Astrocyte (in vitro differentiated cells and primary cell): ENCODE results near the gene CSPG5. TPM values are rescaled to one million over a fixed set of nuclear protein-coding genes. Genes with fewer than 3 reads are reported as not detected.

Experiments used
- DNase-seq: peaks from one replicate; pipeline ENCODE4 v3.0.0-alpha.2; 2010; ENCODE audit warnings: low read depth
- FAIRE-seq: peaks from 2 replicates; lab custom pipeline; 2011; peaks lifted over from hg19 to GRCh38; lab: Jason Lieb, UNC
- H2AFZ ChIP-seq: 2 replicates; pipeline ENCODE4 v1.6.0; 2012; ENCODE audit warnings: low read depth, low read length, inconsistent platforms
- H3K27ac ChIP-seq: 2 replicates; pipeline ENCODE4 v1.5.1; 2011; ENCODE audit warnings: low read depth, low read length, inconsistent platforms
- H3K27me3 ChIP-seq: 2 replicates; pipeline ENCODE4 v1.6.0; 2011; ENCODE audit warnings: low read length, inconsistent platforms; ENCODE audit not compliant: insufficient read depth
- H3K36me3 ChIP-seq: 2 replicates; pipeline ENCODE4 v1.5.1; 2011; ENCODE audit warnings: low read length, inconsistent platforms; ENCODE audit not compliant: insufficient read depth
- H3K4me1 ChIP-seq: 2 replicates; pipeline ENCODE4 v1.5.1; 2011; ENCODE audit warnings: low read length, inconsistent platforms; ENCODE audit not compliant: insufficient read depth
- H3K4me2 ChIP-seq: 2 replicates; pipeline ENCODE4 v1.6.0; 2012; ENCODE audit warnings: low read length, inconsistent platforms
- H3K4me3 ChIP-seq: 2 replicates; pipeline ENCODE4 v1.5.1; 2011; ENCODE audit warnings: low read depth, mild to moderate bottlenecking, low read length, inconsistent platforms; ENCODE audit not compliant: insufficient read depth
- H3K79me2 ChIP-seq: 2 replicates; pipeline ENCODE4 v1.6.0; 2012; ENCODE audit warnings: mild to moderate bottlenecking, low read length, inconsistent platforms; ENCODE audit not compliant: insufficient read depth
- H3K9ac ChIP-seq: 2 replicates; pipeline ENCODE4 v1.6.0; 2012; ENCODE audit warnings: mild to moderate bottlenecking, low read length, inconsistent platforms
- H3K9me3 ChIP-seq: 2 replicates; pipeline ENCODE4 v1.5.1; 2012; ENCODE audit warnings: low read depth, mild to moderate bottlenecking, low read length, inconsistent platforms; ENCODE audit not compliant: insufficient read depth
- H4K20me1 ChIP-seq: 2 replicates; pipeline ENCODE4 v1.6.0; 2012; ENCODE audit warnings: low read length, inconsistent platforms; ENCODE audit not compliant: insufficient read depth
- H3K27ac Mint-ChIP-seq: one replicate; pipeline ENCODE4 v1.8.0; 2021; ENCODE audit warnings: mild to moderate bottlenecking, mixed read lengths; ENCODE audit not compliant: unreplicated experiment
- H3K27me3 Mint-ChIP-seq: one replicate; pipeline ENCODE4 v1.8.0; 2021; ENCODE audit warnings: low read depth, mixed read lengths; ENCODE audit not compliant: unreplicated experiment
- H3K36me3 Mint-ChIP-seq: one replicate; pipeline ENCODE4 v1.8.0; 2021; ENCODE audit warnings: low read depth, mixed read lengths; ENCODE audit not compliant: unreplicated experiment
- H3K4me1 Mint-ChIP-seq: one replicate; pipeline ENCODE4 v1.8.0; 2021; ENCODE audit warnings: low read depth, mixed read lengths; ENCODE audit not compliant: unreplicated experiment
- H3K4me3 Mint-ChIP-seq: one replicate; pipeline ENCODE4 v1.8.0; 2021; ENCODE audit warnings: mild to moderate bottlenecking, moderate library complexity, mixed read lengths; ENCODE audit not compliant: unreplicated experiment
- H3K9me3 Mint-ChIP-seq: one replicate; pipeline ENCODE4 v1.8.0; 2021; ENCODE audit warnings: mild to moderate bottlenecking, mixed read lengths; ENCODE audit not compliant: unreplicated experiment
- EZH2 ChIP-seq: IDR thresholded peaks from 2 replicates; pipeline ENCODE4 v1.6.1; 2012; ENCODE audit warnings: mild to moderate bottlenecking, low read length, inconsistent platforms; ENCODE audit not compliant: insufficient read depth
- total RNA-seq: library from RNA; stranded (reverse); gene quantifications from 2 replicates; pipeline ENCODE4 v1.2.1, GENCODE V29; 2021
- TF ChIP-seq, protein P1 (sequence below): IDR thresholded peaks from 2 replicates; pipeline ENCODE4 v1.5.1; 2011; ENCODE audit warnings: low read depth, mild to moderate bottlenecking, inconsistent platforms, low read length, moderate library complexity; ENCODE audit not compliant: insufficient read depth

Gene CSPG5
- total RNA-seq, 1 donor from 2014 or later = 1.2 TPM

DNA sequence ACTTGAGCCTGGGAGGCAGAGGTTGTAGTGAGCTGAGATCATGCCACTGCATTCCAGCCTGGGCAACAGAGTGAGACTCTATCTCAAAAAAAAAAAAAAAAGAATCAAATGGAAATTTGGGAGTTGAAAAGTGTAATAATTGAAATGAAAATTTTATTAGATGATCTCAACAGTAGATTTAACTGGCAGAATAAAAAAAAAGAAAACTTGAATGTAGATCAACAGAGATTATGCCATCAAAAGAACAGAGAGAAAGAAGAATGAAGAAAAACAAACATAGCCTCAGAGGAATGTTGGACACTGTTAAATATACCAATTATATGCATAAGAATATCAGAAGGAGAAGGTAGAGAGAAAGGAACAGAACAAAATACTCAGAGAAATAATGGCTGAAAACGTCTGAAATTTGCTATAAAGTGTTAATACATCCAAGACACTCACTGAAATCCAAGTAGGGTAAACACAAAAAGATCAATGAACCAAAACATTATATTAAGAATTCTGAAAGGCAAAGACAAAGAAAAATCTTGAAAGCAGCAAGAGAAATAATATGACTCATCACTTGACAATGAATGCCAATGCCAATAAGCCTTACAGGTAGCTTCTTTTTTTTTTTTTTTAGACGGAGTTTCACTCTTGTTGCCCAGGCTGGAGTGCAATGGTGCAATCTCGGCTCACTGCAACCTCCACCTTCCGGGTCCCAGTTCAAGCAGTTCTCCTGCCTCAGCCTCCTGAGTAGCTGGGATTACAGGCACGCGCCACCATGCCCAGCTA is 50.5 kb downstream of the CSPG5 start:
- Histone ChIP-seq H3K36me3 (no peaks in the 10 kb centered on the region), H3K9ac (no peak overlapping the region), H3K4me1 (no peaks in the 10 kb centered on the region), H3K27me3 (no peaks in the 10 kb centered on the region), H3K4me3 (no peak overlapping the region), H4K20me1 (no peaks in the 10 kb centered on the region), H3K27ac (no peak overlapping the region), H3K79me2 (no peaks in the 10 kb centered on the region), H2AFZ (no peak overlapping the region), H3K9me3 (no peaks in the 10 kb centered on the region), H3K4me2 (no peak overlapping the region)
- H3K27me3 Mint-ChIP-seq = no peaks in the 10 kb centered on the region
- DNase-seq (no peak), FAIRE-seq (no peak)
- no peak overlapping the region for H3K4me3 Mint-ChIP-seq
- H3K4me1 Mint-ChIP-seq = no peaks in the 10 kb centered on the region
- peaks cover 1% of the 10 kb centered on the region for H3K36me3 Mint-ChIP-seq
- no peak overlapping the region for H3K27ac Mint-ChIP-seq
- H3K9me3 Mint-ChIP-seq = peaks cover 2% of the 10 kb centered on the region
- TF ChIP-seq EZH2 = no peak
- TF ChIP-seq, protein P1, sequence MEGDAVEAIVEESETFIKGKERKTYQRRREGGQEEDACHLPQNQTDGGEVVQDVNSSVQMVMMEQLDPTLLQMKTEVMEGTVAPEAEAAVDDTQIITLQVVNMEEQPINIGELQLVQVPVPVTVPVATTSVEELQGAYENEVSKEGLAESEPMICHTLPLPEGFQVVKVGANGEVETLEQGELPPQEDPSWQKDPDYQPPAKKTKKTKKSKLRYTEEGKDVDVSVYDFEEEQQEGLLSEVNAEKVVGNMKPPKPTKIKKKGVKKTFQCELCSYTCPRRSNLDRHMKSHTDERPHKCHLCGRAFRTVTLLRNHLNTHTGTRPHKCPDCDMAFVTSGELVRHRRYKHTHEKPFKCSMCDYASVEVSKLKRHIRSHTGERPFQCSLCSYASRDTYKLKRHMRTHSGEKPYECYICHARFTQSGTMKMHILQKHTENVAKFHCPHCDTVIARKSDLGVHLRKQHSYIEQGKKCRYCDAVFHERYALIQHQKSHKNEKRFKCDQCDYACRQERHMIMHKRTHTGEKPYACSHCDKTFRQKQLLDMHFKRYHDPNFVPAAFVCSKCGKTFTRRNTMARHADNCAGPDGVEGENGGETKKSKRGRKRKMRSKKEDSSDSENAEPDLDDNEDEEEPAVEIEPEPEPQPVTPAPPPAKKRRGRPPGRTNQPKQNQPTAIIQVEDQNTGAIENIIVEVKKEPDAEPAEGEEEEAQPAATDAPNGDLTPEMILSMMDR = no peak

DNA sequence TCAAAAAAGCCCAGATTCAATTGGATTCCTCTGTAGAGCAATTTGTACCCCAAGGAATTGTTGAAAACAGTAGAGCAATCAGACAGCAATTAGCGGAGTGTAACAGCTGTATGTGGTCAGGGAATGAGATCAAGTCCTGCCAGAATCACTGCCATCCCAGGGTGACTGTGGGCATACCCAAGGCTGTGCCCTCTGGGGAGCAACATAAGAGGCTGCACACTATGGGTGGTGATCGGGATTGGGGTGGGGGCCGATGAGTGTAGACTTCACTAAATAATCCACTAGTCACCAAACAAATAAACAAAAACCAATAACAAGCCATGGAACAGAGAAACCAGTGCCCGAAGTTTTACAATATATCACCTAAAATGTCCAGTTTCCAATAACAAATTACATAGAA is 53.0 kb downstream of the CSPG5 start:
- no peak for FAIRE-seq
- no peak overlapping the region for H3K27ac ChIP-seq
- peaks cover 2% of the 10 kb centered on the region for H3K9me3 Mint-ChIP-seq

More for the DNA sequence above, 53.0 kb downstream of the CSPG5 start:
- H3K27ac Mint-ChIP-seq = no peak overlapping the region
- peaks cover 1% of the 10 kb centered on the region for H3K36me3 Mint-ChIP-seq
- no peaks in the 10 kb centered on the region for H3K4me1 Mint-ChIP-seq
- no peak overlapping the region for H2AFZ ChIP-seq
- H3K79me2 ChIP-seq = no peaks in the 10 kb centered on the region
- TF ChIP-seq EZH2 = no peak
- TF ChIP-seq, protein P1 = no peak
- H4K20me1 ChIP-seq = no peaks in the 10 kb centered on the region
- peaks cover 4% of the 10 kb centered on the region for H3K27me3 Mint-ChIP-seq
- H3K4me3 Mint-ChIP-seq = no peak overlapping the region
- H3K9me3 ChIP-seq = no peaks in the 10 kb centered on the region
- H3K9ac ChIP-seq = no peak overlapping the region
- H3K36me3 ChIP-seq = no peaks in the 10 kb centered on the region
- H3K4me1 ChIP-seq = peaks cover 3% of the 10 kb centered on the region
- no peaks in the 10 kb centered on the region for H3K27me3 ChIP-seq
- no peak overlapping the region for H3K4me2 ChIP-seq
- no peak overlapping the region for H3K4me3 ChIP-seq
- DNase-seq = no peak
